Small intestine (tissue), 7 donors: Measurements from ENCODE around the gene PDE11A. TPM values are rescaled to one million over a fixed set of nuclear protein-coding genes. Genes with fewer than 3 reads are reported as not detected.
A peak's percentile ranks its signal among the peaks of the same experiment; 100 is the strongest.
"Not testable (repeated sequence)": the region's sequence is repeated elsewhere in the genome, so short reads cannot be mapped to it uniquely, and the experiment has no call there.

Source experiments
- DNase-seq, 2 donors: peaks; one replicate each; pipeline versions ENCODE4 v3.0.0 to v3.0.0-alpha.2; 2013
- FAIRE-seq: peaks from 2 replicates; lab custom pipeline; 2012; peaks lifted over from hg19 to GRCh38; lab: Jason Lieb, UNC
- H3K27ac ChIP-seq, 3 donors: one replicate each; pipeline ENCODE4 v1.5.1; 2013; ENCODE audit warnings: low read length in 2 of 3, mild to moderate bottlenecking in 2 of 3, control low read depth in 1 of 3, inconsistent platforms in 1 of 3, low read depth in 1 of 3, moderate library complexity in 1 of 3
- H3K27me3 ChIP-seq, 3 donors: one replicate each; pipeline ENCODE4 v1.6.1; 2013; ENCODE audit warnings: low read length in 3 of 3, inconsistent platforms in 1 of 3; ENCODE audit not compliant: control insufficient read depth in 3 of 3, insufficient read depth in 3 of 3
- H3K36me3 ChIP-seq, 3 donors: one replicate each; pipeline ENCODE4 v1.6.1; 2013; ENCODE audit warnings: low read length in 3 of 3, inconsistent platforms in 1 of 3, low read depth in 1 of 3, mild to moderate bottlenecking in 1 of 3, moderate library complexity in 1 of 3; ENCODE audit not compliant: control insufficient read depth in 3 of 3, insufficient read depth in 2 of 3
- H3K4me1 ChIP-seq, 3 donors: one replicate each; pipeline ENCODE4 v1.6.1; 2013; ENCODE audit warnings: low read length in 2 of 3, inconsistent platforms in 1 of 3, low read depth in 1 of 3, mild to moderate bottlenecking in 1 of 3, moderate library complexity in 1 of 3; ENCODE audit not compliant: control insufficient read depth in 3 of 3, insufficient read depth in 2 of 3
- H3K4me3 ChIP-seq, 3 donors: one replicate each; pipeline ENCODE4 v1.5.1; 2013; ENCODE audit warnings: low read length in 3 of 3, control low read depth in 1 of 3, inconsistent platforms in 1 of 3, low read depth in 1 of 3, mild to moderate bottlenecking in 1 of 3, moderate library complexity in 1 of 3
- H3K9me3 ChIP-seq, 2 donors: one replicate each; pipeline ENCODE4 v1.6.1; 2013; ENCODE audit warnings: low read depth in 1 of 2, low read length in 1 of 2; ENCODE audit not compliant: control insufficient read depth in 2 of 2, insufficient read depth in 1 of 2
- WGBS, 3 donors: extraction: QIAGEN DNeasy Blood & Tissue Kit; methylation state at CpG; one replicate each; pipeline ENCODE4 v1.1.7; 2013; 5-methylcytosine and 5-hydroxymethylcytosine counted together
- polyA plus RNA-seq, 4 donors: library from polyadenylated mRNA; stranded (reverse) in 3 of 4; unstranded in 1 of 4; fragments of 200-250 nt in 3 of 4; fragments of 120-200 nt in 1 of 4; gene quantifications; one replicate each; pipeline versions ENCODE4 v1.2.1 to v1.2.3, GENCODE V29; 2013
- donor health status: healthy with polysubstance abuse.
- donor health status: control.
- donor health status: control.
- donor health status: Bipolar disorder and iron deficiency.
- donor health status: healthy.

The PDE11A gene
- polyA plus RNA-seq, 4 donors, result 0.27 to 3.8 (median 0.84) TPM

GRCh38 chr2:178084273-178084672 is 11.7 kb upstream of the PDE11A start:
- Histone ChIP-seq H3K27ac (no peak overlapping the region), H3K4me1 (peaks cover 0 to 1% (median 0%) of the 10 kb centered on the region in 3 donors), H3K36me3 (no peaks in the 10 kb centered on the region), H3K9me3 (no peaks in the 10 kb centered on the region), H3K27me3 (no peaks in the 10 kb centered on the region), H3K4me3 (no peak overlapping the region)
- no peak for DNase-seq
- WGBS, 3 donors, result 73 to 80% (median 77%) methylated on average over 3 of the region's 3 CpGs
- no peak for FAIRE-seq

- Histone ChIP-seq H3K27ac (no peak overlapping the region), H3K9me3 (peaks cover 0 to 3% of the 10 kb centered on the region in 2 donors), H3K4me1 (no peaks in the 10 kb centered on the region), H3K36me3 (no peaks in the 10 kb centered on the region), H3K27me3 (no peaks in the 10 kb centered on the region), H3K4me3 (no peak overlapping the region)
- 59 to 81% (median 69%) methylated on average over 3 of the region's 3 CpGs for WGBS, 3 donors
- no peak for DNase-seq
- FAIRE-seq, result no peak
Measured at GRCh38 chr2:178082408-178083045, 9.9 kb upstream of the PDE11A start.

DNA sequence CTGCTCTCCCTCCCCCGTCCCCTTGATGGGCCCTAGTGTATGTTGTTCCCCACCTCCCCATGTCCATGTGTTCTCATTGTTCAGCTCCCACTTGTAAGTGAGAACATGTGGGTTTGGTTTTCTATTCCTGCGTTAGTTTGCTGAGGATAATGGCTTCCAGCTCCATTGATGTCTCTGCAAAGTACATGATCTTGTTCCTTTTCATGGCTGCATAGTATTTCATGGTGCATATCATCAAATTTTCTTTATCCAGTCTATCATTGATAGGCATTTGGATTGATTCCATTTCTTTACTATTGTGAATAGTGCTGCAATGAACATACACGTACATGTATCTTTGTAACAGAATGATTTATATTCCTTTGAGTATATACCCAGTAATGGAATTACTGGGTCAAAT is 6.7 kb upstream of the PDE11A start:
- H3K27ac ChIP-seq, DNase-seq, H3K4me3 ChIP-seq, H3K4me1 ChIP-seq, H3K27me3 ChIP-seq, H3K36me3 ChIP-seq, FAIRE-seq, H3K9me3 ChIP-seq: not testable (repeated sequence)
- 82 to 89% (median 84%) methylated on average over 3 of the region's 3 CpGs for WGBS, 3 donors

DNA sequence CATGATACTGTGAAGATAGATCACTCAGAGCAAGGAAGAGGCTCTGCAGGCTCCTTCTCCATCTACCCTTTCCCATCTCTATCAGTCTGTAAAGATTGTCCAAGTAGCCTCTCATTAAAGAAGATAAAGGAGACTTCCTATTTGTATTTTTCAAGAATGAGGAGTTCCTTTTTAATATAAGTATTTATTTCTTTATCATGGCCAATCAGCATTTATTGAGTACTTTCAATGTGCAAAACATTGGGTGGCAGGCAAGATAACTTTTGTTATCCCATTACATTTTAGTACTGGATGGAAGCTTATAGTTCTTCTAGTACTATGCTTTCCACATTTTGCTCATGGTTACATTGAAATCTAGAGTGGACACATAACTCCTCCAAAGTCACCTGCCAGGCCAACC is 3.6 kb upstream of the PDE11A start:
- Histone ChIP-seq H3K4me1 (peaks cover 0 to 21% (median 0%) of the 10 kb centered on the region in 3 donors), H3K9me3 (peaks cover 0 to 3% of the 10 kb centered on the region in 2 donors), H3K36me3 (no peaks in the 10 kb centered on the region), H3K27ac (no peak overlapping the region), H3K4me3 (no peak overlapping the region), H3K27me3 (no peaks in the 10 kb centered on the region)
- DNase-seq, result no peak
- FAIRE-seq, result no peak

- FAIRE-seq, result no peak
- Histone ChIP-seq H3K27ac (no peak overlapping the region), H3K27me3 (no peaks in the 10 kb centered on the region), H3K4me3 (no peak overlapping the region), H3K36me3 (no peaks in the 10 kb centered on the region), H3K4me1 (peaks cover 0 to 21% (median 0%) of the 10 kb centered on the region in 3 donors), H3K9me3 (peaks cover 0 to 3% of the 10 kb centered on the region in 2 donors)
- no peak for DNase-seq
- WGBS, 3 donors, result 87 to 94% (median 89%) methylated on average over 1 of the region's 1 CpG
Measured at GRCh38 chr2:178075006-178075326, 2.4 kb upstream of the PDE11A start.

DNA sequence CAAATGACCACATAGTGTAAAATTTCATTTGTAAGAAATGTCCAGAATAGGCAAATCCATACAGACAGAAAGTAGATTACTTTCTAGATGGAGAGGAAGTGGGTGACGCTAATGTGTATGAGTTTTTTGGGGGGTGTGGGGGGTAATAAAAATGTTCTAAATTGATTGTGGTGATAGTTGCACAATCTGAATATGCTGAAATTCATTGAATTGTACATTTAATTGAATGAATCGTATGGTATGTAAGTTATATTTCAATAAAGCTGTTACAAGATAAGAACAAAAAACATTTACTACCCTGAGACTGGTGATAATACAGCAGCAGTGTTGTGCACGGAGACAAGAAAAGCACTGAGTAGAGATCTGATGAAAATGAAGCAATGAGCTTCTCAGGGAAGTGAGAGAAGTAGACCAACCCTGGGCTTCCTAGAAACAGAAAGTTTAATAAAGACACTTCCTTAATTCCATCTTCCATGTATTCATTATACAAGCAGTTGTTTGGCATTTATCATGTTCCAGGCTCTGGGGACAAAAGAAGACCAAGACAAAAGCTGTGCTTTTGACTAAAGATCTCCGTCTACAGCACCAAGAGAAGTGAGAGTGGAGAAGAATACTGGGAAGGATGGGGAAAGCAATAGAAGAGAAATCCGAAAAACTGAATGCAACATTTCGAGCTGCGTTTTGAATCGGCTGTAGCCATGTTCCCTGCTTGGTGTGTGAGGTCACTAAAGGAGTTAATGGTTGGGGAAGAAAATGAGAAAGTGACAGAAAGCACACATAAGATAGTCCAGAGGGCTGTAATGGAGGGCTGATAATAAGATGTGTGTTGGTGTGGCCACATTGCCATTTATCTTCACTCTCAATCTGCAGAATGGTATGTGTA is 1.8 kb upstream of the PDE11A start:
- H3K27ac ChIP-seq, result no peak overlapping the region
- no peak for FAIRE-seq
- peaks cover 0 to 3% of the 10 kb centered on the region in 2 donors for H3K9me3 ChIP-seq
- H3K36me3 ChIP-seq, result no peaks in the 10 kb centered on the region
- no peak overlapping the region for H3K4me3 ChIP-seq
- 71 to 77% (median 77%) methylated on average over 8 of the region's 8 CpGs for WGBS, 3 donors
- no peaks in the 10 kb centered on the region for H3K27me3 ChIP-seq
- H3K4me1 ChIP-seq, result peaks cover 0 to 21% (median 0%) of the 10 kb centered on the region in 3 donors
- peak; percentile 10 to 23 for DNase-seq

GRCh38 chr2:178072000-178072382 is 586 bp downstream of the PDE11A start:
- peak overlapping the region in 2 of 3 donors; percentile 41 to 58 for H3K4me3 ChIP-seq
- FAIRE-seq (no peak), DNase-seq (no peak)
- WGBS, 3 donors, result 74 to 85% (median 82%) methylated on average over 11 of the region's 11 CpGs
- peaks cover 0 to 21% (median 0%) of the 10 kb centered on the region in 3 donors for H3K4me1 ChIP-seq
- H3K27me3 ChIP-seq, result no peaks in the 10 kb centered on the region
- no peaks in the 10 kb centered on the region for H3K9me3 ChIP-seq
- H3K36me3 ChIP-seq, result no peaks in the 10 kb centered on the region
- peak overlapping the region in 1 of 3 donors; percentile 68 for H3K27ac ChIP-seq

- no peak overlapping the region for H3K27ac ChIP-seq
- no peaks in the 10 kb centered on the region for H3K36me3 ChIP-seq
- H3K4me1 ChIP-seq, result peaks cover 0 to 21% (median 0%) of the 10 kb centered on the region in 3 donors
- 27 to 51% (median 28%) methylated on average over 2 of the region's 2 CpGs for WGBS, 3 donors
- no peak overlapping the region for H3K4me3 ChIP-seq
- no peaks in the 10 kb centered on the region for H3K9me3 ChIP-seq
- DNase-seq, result peak in 1 of 2 donors; percentile 39
- H3K27me3 ChIP-seq, result no peaks in the 10 kb centered on the region
- FAIRE-seq, result no peak
Measured at GRCh38 chr2:178070824-178071223, 1.8 kb downstream of the PDE11A start.
